Lung microvascular endothelial cell (primary cell): Measurements from ENCODE around the gene ISM1. TPM values are rescaled to one million over a fixed set of nuclear protein-coding genes. Genes with fewer than 3 reads are reported as not detected.

Experiments used
- DNase-seq, 2 donors: peaks; one replicate each; pipeline versions ENCODE4 v3.0.0 to v3.0.0-alpha.2; 2010; ENCODE audit warnings: low read depth in 2 of 2
- total RNA-seq: library from RNA; depleted of rRNA; stranded (reverse); fragments of >200 nt; gene quantifications from 2 replicates; pipeline ENCODE4 v1.2.1, GENCODE V29; 2014

The ISM1 gene
- total RNA-seq, 1 donor from 2014 or later, result not detected

DNA sequence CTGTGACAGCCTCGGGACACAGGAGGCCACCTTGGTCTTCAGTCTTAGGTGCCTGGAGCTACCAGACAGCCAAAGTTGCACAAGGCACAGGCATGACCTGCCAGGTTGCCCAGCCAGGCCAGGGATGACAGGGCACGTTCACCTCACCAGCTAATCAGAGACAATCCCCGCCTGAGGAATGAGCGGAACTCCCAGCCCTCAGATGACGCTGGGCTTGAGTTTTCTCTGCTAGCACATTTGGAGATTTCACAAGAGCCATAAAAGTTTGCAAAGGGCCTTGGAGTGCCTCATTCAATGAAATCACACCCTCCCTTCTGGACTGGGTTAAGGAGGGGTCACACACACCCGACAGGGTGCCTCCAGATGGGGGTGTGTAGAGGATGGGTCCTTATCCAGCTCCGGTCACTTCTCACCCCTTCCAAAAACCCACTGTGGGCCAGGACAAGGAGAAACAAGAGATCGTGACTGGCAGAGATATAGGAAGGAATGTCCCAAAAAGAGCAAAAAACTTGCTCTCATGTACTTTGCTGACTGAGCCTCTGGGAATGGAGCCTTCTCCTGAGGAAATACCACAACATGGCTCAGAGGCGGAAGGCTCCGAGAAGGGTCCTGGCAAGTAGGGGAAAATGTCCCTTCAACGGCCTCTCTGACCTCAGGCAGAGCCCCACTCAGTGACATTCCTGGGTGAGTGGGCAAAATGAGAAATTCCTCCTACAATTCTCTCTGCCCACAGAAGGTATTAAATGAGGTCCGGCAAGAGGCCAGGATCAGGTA, 121.6 kb downstream of the ISM1 start:
- no peak for DNase-seq

DNA sequence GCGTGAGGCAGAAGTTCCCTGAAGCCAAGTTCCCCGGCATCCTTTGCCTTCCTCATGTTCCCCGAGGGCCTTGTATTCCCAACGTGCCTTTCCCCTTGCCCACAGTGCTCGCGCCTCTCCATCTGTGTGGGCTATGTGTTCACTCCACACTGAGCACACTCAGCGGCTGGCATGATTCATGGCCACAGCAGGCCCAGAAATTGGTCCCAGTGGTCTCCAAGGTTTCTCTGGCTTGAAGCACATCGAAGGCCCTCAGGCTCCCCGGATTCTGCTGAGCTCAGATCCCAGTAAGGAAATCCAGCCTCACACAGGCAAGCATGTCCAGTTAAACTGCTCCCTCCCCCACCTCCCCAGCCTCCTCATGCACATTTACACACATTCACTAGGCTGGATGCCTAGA, 123.6 kb downstream of the ISM1 start:
- DNase-seq, result no peak

DNA sequence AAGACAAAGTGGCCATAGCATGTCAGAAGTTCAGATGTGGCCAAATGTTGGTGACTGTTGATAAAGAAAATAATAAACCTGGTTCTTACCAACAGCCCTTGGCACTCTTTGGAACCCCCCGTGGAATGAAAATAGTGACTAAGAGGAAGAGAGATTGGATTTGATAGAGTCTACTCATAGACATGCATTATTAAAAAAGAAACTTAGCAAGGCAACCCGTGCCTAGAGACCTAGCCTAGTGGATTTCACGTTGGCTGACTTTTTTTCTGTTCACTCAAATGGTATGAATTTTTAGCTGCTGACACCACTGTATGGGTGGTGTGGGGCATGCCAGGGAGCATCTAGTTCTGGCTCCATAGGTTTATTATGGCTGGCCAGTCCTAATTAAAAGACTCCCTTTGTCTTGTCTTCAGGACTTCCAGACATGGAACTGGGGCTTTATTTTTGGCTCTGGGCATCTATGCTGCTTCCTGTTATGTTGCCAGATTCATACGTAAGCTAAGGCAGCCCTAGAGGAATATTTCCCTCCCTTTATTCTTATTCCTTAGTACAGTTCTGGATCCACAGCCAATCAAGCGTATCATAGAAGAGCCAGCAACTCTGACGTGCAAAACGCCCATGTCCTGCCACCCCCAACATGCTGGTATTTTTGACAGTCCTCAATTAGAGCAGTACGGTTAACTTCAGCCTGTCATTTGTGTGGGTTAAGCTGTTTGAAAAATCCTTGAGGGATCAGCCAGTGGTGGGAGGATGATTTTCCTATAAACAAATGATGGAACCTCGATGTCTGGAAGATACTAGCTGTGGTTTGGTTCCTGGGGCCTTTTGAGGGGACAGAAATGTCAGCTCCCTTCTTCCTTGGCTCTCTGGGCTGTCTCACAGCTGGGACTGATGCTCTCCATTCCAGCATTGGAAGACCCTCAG, 127.5 kb downstream of the ISM1 start:
- DNase-seq, result no peak

DNA sequence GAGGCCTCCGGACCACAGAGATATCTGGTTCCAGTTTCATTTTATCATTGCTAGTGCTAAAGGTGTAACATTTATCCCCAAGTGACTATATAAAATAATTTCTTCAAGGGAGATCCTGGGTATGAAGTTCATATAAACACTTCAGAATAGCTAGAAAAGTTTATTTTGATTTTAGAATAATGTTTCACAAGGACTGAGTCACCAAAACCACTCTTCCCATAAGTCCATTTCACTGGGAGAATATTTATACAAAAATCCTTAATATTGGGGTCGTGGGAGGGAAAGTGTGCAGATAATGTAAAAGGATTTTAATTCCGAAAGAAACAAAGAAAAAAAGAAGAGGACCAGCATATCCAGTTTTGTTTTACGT, 128.1 kb downstream of the ISM1 start:
- no peak for DNase-seq

Other genes starting within 250 kb of the ISM1 start
- under 0.01 and 0.44 TPM in 2 replicates for gene SPTLC3, start 212.3 kb upstream of the ISM1 start, total RNA-seq